CD14-positive monocyte (primary cell): ENCODE data around the gene LINGO4. TPM values are rescaled to one million over a fixed set of nuclear protein-coding genes. Genes with fewer than 3 reads are reported as not detected.

Experiments used
- DNase-seq, 3 donors: peaks; one replicate each; pipeline ENCODE4 v3.0.0-alpha.2; 2011 to 2022
- H2AFZ ChIP-seq: 2 replicates; pipeline ENCODE4 v1.6.0; 2012; ENCODE audit warnings: mild to moderate bottlenecking, low read depth, low read length, inconsistent platforms; ENCODE audit not compliant: insufficient read depth, poor library complexity, severe bottlenecking
- H3K27ac ChIP-seq, 2 donors: 1 replicate in 1 of 2; 2 replicates in 1 of 2; pipeline ENCODE4 v1.5.1; 2012 to 2013; ENCODE audit warnings: low read length in 2 of 2, control low read depth in 1 of 2, inconsistent platforms in 1 of 2, low read depth in 1 of 2, mild to moderate bottlenecking in 1 of 2
- H3K27me3 ChIP-seq, 2 donors: one replicate each; pipeline versions ENCODE4 v1.6.0 to v1.6.1; 2011 to 2013; ENCODE audit warnings: low read length in 2 of 2; ENCODE audit not compliant: control insufficient read depth in 2 of 2, insufficient read depth in 2 of 2
- H3K36me3 ChIP-seq, 2 donors: replicated peaks in 1 of 2; 1 replicate in 1 of 2; 2 replicates in 1 of 2; pipeline versions ENCODE4 v1.5.1 to v1.6.1; 2012 to 2013; ENCODE audit warnings: low read length in 2 of 2, control low read depth in 1 of 2, inconsistent platforms in 1 of 2, mild to moderate bottlenecking in 1 of 2; ENCODE audit not compliant: insufficient read depth in 2 of 2, control insufficient read depth in 1 of 2
- H3K4me1 ChIP-seq, 2 donors: 1 replicate in 1 of 2; 2 replicates in 1 of 2; pipeline versions ENCODE4 v1.5.1 to v1.6.1; 2012 to 2013; ENCODE audit warnings: low read length in 2 of 2, control low read depth in 1 of 2, inconsistent platforms in 1 of 2, mild to moderate bottlenecking in 1 of 2, moderate library complexity in 1 of 2; ENCODE audit not compliant: insufficient read depth in 2 of 2, control insufficient read depth in 1 of 2
- H3K4me2 ChIP-seq: replicated peaks from 2 replicates; pipeline ENCODE3; 2012; ENCODE audit warnings: low read length, moderate library complexity, mild to moderate bottlenecking; ENCODE audit not compliant: poor library complexity, severe bottlenecking; ENCODE audit errors: extremely low read depth
- H3K4me3 ChIP-seq, 3 experiments: fragments of 200-600 bp in 1 of 3; sonication (generic) in 1 of 3; replicated peaks in 1 of 3; 1 replicate in 2 of 3; 2 replicates in 1 of 3; pipeline ENCODE4 v1.5.1; 2011 to 2013; ENCODE audit warnings: low read length in 3 of 3, mild to moderate bottlenecking in 3 of 3, control low read depth in 2 of 3, low read depth in 2 of 3, inconsistent platforms in 1 of 3, moderate library complexity in 1 of 3
- H3K79me2 ChIP-seq: 2 replicates; pipeline ENCODE4 v1.6.0; 2012; ENCODE audit warnings: mild to moderate bottlenecking, control low read depth, inconsistent platforms, low read length, moderate library complexity; ENCODE audit not compliant: insufficient read depth
- H3K9ac ChIP-seq: 2 replicates; pipeline ENCODE4 v1.6.0; 2017; ENCODE audit warnings: low read length, mild to moderate bottlenecking; ENCODE audit not compliant: insufficient read depth, poor library complexity, severe bottlenecking
- H3K9me3 ChIP-seq, 2 donors: replicated peaks in 1 of 2; 1 replicate in 1 of 2; 2 replicates in 1 of 2; pipeline versions ENCODE4 v1.5.1 to v1.6.1; 2012 to 2013; ENCODE audit warnings: low read length in 2 of 2, control low read depth in 1 of 2; ENCODE audit not compliant: control insufficient read depth in 1 of 2, insufficient read depth in 1 of 2
- H4K20me1 ChIP-seq: 2 replicates; pipeline ENCODE4 v1.6.0; 2012; ENCODE audit warnings: mild to moderate bottlenecking, low read length, control low read depth, moderate library complexity; ENCODE audit not compliant: insufficient read depth
- H3K27ac Mint-ChIP-seq, 7 donors: one replicate each; pipeline ENCODE4 v1.8.0; 2020; ENCODE audit warnings: mild to moderate bottlenecking in 7 of 7, mixed read lengths in 7 of 7, moderate library complexity in 6 of 7, inconsistent platforms in 2 of 7
- H3K27me3 Mint-ChIP-seq, 3 donors: one replicate each; pipeline ENCODE4 v1.8.0; 2021 to 2022; ENCODE audit warnings: low read depth in 3 of 3, mild to moderate bottlenecking in 3 of 3, mixed read lengths in 3 of 3, moderate library complexity in 3 of 3, inconsistent platforms in 1 of 3
- H3K36me3 Mint-ChIP-seq, 2 donors: one replicate each; pipeline ENCODE4 v1.8.0; 2020; ENCODE audit warnings: mixed read lengths in 2 of 2, inconsistent platforms in 1 of 2, mild to moderate bottlenecking in 1 of 2
- H3K4me1 Mint-ChIP-seq: one replicate; pipeline ENCODE4 v1.8.0; 2020; ENCODE audit warnings: mild to moderate bottlenecking, mixed read lengths
- H3K4me3 Mint-ChIP-seq, 2 donors: one replicate each; pipeline ENCODE4 v1.8.0; 2020; ENCODE audit warnings: mild to moderate bottlenecking in 2 of 2, mixed read lengths in 2 of 2, moderate library complexity in 1 of 2
- H3K9me3 Mint-ChIP-seq, 7 donors: one replicate each; pipeline ENCODE4 v1.8.0; 2020 to 2022; ENCODE audit warnings: mixed read lengths in 7 of 7, mild to moderate bottlenecking in 6 of 7, moderate library complexity in 6 of 7, inconsistent platforms in 2 of 7
- WGBS: methylation state at CpG from one replicate; pipeline ENCODE4 v1.1.5; 2013; ENCODE audit warnings: missing lambda C conversion rate; ENCODE audit not compliant: insufficient coverage; 5-methylcytosine and 5-hydroxymethylcytosine counted together
- intact Hi-C, 2 donors: fragments of 100-400 bp; cut with micrococcal nuclease; formaldehyde crosslinking; loops; one replicate each; pipeline versions ENCODE4 v1.15.0 to v1.15.1; 2023
- polyA plus RNA-seq, 3 donors: library from polyadenylated mRNA; depleted of rRNA in 1 of 3; unstranded in 2 of 3; stranded (reverse) in 1 of 3; fragments of 300-500 nt in 2 of 3; fragments of >200 nt in 1 of 3; fragmentation: Illumina TruSeq in 2 of 3; gene quantifications; 1 replicate in 2 of 3; 2 replicates in 1 of 3; pipeline ENCODE4 v1.2.3, GENCODE V29; 2012 to 2021
- TF ChIP-seq, protein P1 (sequence below): fragments of 200-600 bp; IDR thresholded peaks from one replicate; pipeline ENCODE4 v1.8.0; 2022; ENCODE audit warnings: antibody characterized with exemption, mild to moderate bottlenecking

Gene LINGO4
- polyA plus RNA-seq, 3 donors = not detected

DNA sequence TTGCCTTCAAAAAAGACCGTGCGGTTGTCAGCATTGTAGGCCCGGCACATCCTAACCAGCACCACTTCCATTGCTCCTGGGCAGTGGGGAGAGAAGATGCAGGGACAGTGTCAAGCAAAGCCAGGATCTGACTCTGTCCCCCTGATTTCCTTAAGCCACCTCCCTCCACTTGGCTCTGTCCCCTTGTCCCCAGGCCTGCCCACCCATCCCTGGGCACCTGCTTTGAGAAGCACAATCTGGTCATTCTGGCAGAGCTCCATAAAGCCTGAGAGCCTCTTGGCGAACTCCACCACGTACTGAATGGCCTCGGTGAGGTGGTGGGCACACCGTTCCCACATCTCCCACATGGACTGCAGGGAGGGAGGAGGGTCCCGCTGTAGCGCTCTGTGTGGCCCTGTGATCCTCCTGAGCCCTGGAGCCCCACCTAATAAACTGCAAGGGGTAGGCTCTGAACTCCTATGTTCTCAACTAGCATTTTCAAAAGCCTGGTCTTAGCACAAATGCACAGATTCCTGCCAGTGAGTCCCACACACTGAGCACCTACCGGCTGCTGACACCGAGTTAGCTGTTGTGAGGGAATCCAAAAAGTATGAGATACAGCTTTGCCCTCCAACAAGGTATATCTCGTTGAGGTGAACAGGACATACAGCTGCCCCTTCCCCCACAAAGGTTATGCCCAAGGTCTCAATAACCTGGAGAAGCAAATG is 8.2 kb upstream of the LINGO4 start:
- H3K79me2 ChIP-seq = no peaks in the 10 kb centered on the region
- no peak overlapping the region for H3K4me2 ChIP-seq
- H3K4me3 ChIP-seq = no peak overlapping the region
- DNase-seq = no peak
- H3K27me3 ChIP-seq = no peaks in the 10 kb centered on the region
- no peak overlapping the region for H3K4me3 Mint-ChIP-seq
- peaks cover 11 to 20% (median 14%) of the 10 kb centered on the region in 3 donors for H3K27me3 Mint-ChIP-seq
- no peaks in the 10 kb centered on the region for H3K9me3 Mint-ChIP-seq
- TF ChIP-seq, protein P1, sequence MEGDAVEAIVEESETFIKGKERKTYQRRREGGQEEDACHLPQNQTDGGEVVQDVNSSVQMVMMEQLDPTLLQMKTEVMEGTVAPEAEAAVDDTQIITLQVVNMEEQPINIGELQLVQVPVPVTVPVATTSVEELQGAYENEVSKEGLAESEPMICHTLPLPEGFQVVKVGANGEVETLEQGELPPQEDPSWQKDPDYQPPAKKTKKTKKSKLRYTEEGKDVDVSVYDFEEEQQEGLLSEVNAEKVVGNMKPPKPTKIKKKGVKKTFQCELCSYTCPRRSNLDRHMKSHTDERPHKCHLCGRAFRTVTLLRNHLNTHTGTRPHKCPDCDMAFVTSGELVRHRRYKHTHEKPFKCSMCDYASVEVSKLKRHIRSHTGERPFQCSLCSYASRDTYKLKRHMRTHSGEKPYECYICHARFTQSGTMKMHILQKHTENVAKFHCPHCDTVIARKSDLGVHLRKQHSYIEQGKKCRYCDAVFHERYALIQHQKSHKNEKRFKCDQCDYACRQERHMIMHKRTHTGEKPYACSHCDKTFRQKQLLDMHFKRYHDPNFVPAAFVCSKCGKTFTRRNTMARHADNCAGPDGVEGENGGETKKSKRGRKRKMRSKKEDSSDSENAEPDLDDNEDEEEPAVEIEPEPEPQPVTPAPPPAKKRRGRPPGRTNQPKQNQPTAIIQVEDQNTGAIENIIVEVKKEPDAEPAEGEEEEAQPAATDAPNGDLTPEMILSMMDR = no peak
- H3K27ac ChIP-seq = no peak overlapping the region
- no peak overlapping the region for H3K27ac Mint-ChIP-seq
- H4K20me1 ChIP-seq = no peaks in the 10 kb centered on the region
- no CpG with 5 or more reads among the region's 12 CpGs for WGBS
- H3K4me1 ChIP-seq = peaks cover 10 to 14% of the 10 kb centered on the region in 2 donors
- H3K36me3 Mint-ChIP-seq = no peaks in the 10 kb centered on the region
- no peaks in the 10 kb centered on the region for H3K36me3 ChIP-seq
- no peak overlapping the region for H3K9ac ChIP-seq
- H3K9me3 ChIP-seq = no peaks in the 10 kb centered on the region
- no peak overlapping the region for H2AFZ ChIP-seq
- intact Hi-C loops = no loop called here
- H3K4me1 Mint-ChIP-seq = peaks cover 24% of the 10 kb centered on the region

DNA sequence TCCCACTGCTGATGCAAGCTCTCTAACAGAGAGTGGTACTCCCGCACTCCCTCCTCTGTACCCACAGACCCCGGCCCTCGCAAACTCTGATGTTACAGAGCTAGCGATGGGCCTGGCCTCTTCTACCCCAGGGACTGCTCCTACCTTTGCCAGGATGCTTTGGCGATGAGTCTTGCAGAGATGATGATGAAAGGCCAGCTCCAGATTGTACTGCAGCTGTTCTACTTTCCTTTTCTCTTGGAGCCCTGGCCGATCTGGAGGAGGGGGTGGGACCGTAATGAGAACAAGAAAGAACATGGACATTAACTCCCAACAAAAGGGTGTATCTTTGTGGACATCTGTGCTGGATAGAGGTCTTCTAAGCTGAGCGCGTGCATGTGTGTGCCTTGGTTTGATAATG is 6.0 kb upstream of the LINGO4 start:
- H3K4me2 ChIP-seq = no peak overlapping the region
- peak overlapping the region in 1 of 7 donors; percentile 67 for H3K27ac Mint-ChIP-seq
- H3K4me1 ChIP-seq = peaks cover 0 to 6% of the 10 kb centered on the region in 2 donors
- intact Hi-C loops = no loop called here
- no peaks in the 10 kb centered on the region for H3K36me3 Mint-ChIP-seq
- H3K27me3 Mint-ChIP-seq = peaks cover 9 to 19% (median 18%) of the 10 kb centered on the region in 3 donors
- H3K27ac ChIP-seq = no peak overlapping the region
- DNase-seq = no peak
- H3K9ac ChIP-seq = no peak overlapping the region
- 86% methylated on average over 1 of the region's 9 CpGs for WGBS
- H3K4me3 Mint-ChIP-seq = no peak overlapping the region
- TF ChIP-seq, protein P1 = no peak
- H3K27me3 ChIP-seq = no peaks in the 10 kb centered on the region
- H3K9me3 Mint-ChIP-seq = no peaks in the 10 kb centered on the region
- H3K36me3 ChIP-seq = no peaks in the 10 kb centered on the region
- peaks cover 17% of the 10 kb centered on the region for H3K4me1 Mint-ChIP-seq
- no peaks in the 10 kb centered on the region for H3K79me2 ChIP-seq
- no peak overlapping the region for H3K4me3 ChIP-seq
- H4K20me1 ChIP-seq = no peaks in the 10 kb centered on the region
- no peaks in the 10 kb centered on the region for H3K9me3 ChIP-seq
- H2AFZ ChIP-seq = no peak overlapping the region
